Measurements from ENCODE around the gene PCMT1.
"Not testable (repeated sequence)": the region's sequence is repeated elsewhere in the genome, so short reads cannot be mapped to it uniquely, and the experiment has no call there.

PCMT1 gene

DNA sequence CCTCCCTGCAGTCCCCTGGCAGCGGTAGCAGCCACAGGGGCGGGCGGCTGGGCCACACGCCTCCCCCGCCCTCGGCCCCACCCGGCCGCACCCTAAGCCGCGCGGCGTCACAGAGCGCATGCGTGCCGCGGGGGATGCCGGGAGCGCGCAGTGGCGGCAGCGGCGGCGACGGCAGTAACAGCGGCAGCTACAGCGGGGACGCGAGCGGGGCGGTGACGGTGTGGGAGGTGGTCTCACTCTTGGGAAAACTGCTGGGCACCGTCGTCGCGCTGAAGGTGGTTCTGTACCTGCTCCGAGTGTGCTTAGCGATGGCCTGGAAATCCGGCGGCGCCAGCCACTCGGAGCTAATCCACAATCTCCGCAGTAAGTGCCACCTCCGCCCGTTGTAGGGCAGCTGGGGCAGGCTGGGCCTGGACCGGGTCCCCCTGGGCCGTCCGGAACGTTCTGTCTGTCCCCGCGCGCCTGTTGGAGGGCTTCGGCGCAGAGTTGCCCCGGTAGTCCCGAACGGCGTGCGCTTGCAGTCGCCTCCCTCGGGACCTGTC, at the start of gene PCMT1:
Gene PCMT1, plus strand, starts transcription at position 148 of the 542 bp plus-strand sequence. Its CDS starts 161 bp downstream, at position 309.
- DNase-seq: peak; percentile 97

DNA sequence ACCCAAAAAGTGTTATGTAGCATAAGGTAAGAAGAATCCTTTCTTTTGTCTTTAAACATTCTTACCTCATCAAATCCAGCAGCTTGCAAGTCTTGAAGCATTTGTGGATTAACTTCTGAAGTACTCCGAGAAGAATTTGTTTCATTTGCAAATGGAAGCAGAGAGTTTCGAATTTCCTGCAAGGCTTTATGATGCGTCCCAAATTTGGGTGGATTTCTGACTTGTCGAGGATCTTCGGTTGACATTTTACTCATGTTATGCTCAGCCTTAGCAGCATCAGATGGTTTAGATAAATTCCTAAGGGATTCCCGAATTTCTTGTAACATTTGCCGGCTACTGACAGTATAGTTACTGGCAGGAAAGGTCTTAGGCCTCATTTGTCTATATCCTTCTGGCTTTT, 47.8 kb upstream of the PCMT1 start:
- no peak for DNase-seq

DNA sequence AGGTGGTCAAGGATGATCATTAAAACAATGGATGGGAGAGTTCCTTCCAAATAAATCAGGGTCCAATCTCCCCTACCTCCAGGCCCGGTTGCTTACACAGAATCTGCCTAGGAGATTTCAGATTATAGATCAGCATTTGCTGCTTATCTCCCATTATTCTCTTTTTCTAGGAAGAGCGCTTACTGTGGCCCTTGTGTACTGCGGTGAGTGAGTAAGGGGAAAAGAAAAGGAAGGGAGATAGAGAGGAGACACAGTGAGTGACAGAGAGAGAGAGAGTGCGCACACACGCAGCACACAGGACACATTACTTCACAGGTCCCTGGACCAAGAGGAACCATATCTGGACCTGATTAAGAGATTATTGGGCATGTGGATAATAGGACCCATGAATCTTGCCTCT, 37.8 kb upstream of the PCMT1 start:
- no peak for DNase-seq

- no peak for DNase-seq
Observed at GRCh38 chr6:149714442-149714841, 35.1 kb upstream of the PCMT1 start.

DNA sequence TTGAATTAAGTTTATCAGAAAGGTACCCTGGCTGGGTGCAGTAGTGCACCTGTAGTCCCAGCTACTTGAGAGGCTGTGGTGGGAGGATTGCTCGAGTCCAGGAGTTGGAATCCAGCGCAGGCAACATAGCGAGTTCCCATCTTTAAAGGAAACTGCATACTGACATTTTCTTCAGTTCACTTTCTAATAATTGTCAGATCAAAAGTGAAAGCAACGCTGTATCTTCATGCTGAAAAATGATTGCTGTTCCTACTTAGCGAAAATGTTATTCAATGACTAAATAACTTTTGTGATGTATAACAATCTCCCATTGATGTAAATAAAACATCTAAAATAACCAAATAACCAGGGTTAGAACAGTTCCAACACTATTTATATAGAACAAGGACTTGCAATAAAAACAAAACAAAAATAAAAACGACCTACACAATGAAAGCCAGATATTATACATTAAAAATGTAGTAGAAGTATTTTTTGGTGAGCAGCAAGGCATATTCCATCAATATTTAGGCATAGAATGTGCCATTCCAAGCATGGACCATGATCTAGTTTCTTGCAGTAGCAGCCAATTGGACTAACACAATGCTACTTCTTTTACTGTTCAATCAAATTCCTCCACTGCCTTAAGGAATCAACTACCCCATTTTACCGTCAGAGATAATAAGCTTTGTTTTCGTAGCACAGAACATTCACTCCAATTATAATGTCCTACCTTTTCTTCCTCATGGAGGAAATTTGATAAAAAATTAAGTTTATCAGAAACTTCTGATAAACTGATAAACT, 33.2 kb upstream of the PCMT1 start:
- DNase-seq: no peak

GRCh38 chr6:149717255-149717587, 32.3 kb upstream of the PCMT1 start:
- DNase-seq: no peak

- DNase-seq: peak; percentile 98
Observed at GRCh38 chr6:149717588-149718458, 31.7 kb upstream of the PCMT1 start, which contains the start of gene LATS1. Gene LATS1 (minus strand): TSS chr6:149718101. CDS start chr6:149702126, 15,975 bp downstream.

DNA sequence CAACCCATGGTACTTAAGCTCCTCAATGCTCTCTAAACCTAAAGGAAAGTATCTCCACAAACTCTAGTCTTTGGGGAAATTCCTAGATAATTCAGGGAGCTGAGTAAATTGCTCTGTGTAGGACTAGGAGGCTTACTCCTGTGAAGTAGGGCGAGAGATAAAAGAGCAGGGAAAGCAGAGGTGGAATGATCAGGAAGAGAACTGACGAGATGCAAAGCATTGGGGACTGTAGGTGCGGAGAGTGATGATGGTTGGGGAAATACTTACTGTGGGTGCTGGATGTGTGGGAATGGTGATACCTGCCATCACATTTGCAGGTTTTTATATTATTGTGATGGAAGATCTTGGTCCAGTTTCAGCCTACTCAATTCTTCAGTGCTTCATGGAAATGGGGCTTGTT, 30.0 kb upstream of the PCMT1 start:
- no peak for DNase-seq

GRCh38 chr6:149723262-149723661, 26.3 kb upstream of the PCMT1 start:
- no peak for DNase-seq

DNA sequence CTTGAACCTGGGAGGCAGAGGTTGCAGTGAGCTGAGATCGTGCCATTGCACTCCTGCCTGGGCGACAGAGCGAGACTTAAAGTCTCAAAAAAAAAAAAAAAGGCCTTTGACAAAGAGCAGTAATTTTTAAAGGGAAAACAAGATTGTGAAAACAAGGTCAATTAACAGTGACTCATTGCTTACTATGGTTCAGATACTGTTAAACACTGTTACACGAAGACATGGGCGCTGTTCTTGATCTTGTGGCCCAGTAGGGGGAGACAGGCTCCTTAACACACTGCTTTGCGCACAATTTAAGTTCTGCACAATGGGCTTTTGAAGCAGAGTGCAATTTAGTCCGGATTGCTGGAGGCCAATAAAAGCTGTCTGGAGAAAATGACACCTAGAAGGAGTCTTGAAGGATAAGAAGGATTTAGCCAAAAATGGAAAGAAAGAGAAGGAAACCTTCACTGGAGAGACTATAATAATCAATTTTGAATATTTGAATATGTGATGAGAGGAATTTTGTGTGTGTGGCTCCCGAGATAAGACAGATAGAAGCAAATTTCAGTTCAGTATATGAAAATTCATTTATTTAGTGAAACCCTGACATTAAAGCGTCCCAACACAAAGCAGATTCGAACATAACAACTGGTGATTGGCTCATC, 25.6 kb upstream of the PCMT1 start:
- peak; percentile 75 for DNase-seq

- DNase-seq: no peak
Observed at GRCh38 chr6:149725785-149726184, 23.8 kb upstream of the PCMT1 start.

DNA sequence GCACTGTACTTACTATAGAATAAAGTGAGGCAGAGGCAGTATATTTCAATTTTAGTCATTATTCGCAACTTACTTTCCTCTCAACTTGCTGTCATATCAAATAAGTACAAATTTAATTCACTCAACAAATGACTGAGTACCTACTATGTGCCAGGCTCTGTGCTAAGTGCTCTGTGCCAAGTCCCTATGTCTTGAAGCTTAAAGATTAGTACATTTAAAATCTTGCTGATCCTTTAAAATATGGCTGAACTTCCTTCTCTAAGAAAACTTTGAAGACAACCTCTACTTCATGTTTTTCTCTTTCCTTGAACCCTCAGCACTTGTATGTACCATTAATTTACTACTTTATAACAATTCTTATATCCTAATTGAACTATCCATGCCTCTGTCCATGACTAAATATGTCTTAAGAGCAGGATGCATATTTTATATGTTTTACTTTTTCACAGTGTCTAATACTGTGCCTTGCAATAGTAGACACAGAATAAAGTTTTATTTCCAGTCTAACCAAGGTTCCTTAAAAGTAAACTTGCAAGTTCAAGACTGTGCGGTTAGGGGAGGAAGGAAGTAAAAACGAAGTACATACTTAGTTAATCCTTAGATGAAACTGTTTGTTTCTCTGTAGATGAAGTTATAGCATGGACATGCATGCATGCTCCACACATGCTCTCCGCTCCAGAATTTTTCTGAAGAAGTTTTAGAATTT, 21.6 kb upstream of the PCMT1 start:
- DNase-seq: no peak

DNA sequence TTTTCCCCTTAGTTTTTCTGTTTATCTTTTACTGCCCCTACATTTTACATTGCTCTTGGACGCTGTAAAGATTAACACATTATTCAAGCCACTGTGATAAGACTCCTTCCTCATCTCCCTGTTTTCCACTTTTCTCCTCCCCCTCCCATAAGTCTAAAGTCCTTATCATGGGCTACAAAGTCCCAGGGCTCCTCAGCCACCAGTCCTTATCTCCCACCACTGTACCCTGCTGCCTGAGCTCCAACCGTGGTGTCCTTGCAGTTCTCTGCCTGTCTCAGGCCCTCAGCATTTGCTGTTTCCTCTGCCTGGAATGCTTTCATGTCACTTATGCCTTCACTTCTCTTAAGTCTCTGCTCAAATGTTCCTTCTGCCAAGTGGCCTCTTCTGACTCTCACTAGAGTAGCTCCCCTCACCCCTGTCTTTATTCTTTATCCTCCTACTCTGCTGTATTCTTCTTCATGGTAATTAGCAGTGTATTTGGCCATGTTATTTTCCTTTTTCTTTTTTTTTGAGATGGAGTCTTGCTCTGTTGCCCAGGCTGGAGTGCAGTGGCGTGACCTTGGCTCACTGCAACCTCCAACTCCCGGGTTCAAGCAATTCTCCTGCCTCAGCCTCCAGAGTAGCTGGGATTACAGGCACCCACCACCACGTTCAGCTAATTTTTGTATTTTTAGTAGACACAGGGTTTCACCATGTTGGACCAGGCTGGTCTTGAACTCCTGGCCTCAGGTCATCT, 20.9 kb upstream of the PCMT1 start:
- no peak for DNase-seq

- DNase-seq: no peak
Observed at GRCh38 chr6:149729824-149730223, 19.7 kb upstream of the PCMT1 start.

DNA sequence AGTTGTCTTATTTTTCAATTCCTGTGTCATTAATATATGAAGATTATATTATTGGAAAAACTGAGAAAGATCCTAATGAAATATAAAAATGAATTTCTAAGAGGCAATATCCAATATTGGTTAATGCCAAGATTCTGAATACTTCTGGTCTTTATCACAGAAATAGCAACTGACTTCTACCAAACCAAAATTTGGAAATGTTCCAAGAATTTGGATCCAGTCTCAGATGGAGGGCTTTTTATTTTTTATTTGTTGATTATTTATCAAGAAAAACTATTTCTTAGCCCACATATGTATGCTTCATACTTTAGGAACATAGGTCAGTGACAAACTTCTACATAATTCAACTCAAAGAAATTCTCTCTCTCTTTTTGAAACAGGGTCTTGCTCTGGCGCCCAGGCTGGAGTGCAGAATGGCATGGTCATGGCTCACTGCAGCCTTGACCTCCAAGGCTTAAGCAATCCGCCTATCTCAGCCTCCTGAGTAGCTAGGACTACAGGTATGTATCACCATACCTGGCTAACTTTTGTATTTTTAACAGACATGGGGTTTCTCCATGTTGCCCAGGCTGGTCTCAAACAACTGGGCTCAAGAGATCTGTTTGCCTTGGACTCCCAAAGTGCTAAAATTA, 16.3 kb upstream of the PCMT1 start:
- no peak for DNase-seq

- no peak for DNase-seq
Observed at GRCh38 chr6:149734915-149735314, 14.6 kb upstream of the PCMT1 start.

DNA sequence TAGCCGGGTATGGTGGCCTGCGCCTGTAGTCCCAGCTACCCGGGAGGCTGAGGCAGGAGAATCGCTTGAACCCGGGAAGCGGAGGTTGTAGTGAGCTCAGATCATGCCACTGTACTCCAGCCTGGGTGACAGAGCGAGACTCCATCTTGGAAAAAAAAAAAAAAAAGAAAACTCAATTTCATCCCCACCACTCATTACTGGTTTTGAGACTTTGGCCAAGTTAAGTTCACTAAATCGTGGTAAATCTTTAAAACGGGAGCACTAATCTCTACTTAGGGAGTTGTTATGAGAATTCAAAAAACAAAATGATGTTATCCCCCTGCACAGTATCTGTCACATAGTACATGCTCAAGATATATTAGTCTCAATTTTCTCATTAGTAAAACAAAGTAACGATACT, 4.3 kb upstream of the PCMT1 start:
- DNase-seq: not testable (repeated sequence)

GRCh38 chr6:149746147-149746946, 3.2 kb upstream of the PCMT1 start, which contains the start of gene NUP43:
Gene NUP43 (minus strand): TSS chr6:149746529. CDS start chr6:149746495, 34 bp downstream.
- DNase-seq: peak; percentile 96

GRCh38 chr6:149749082-149749593, 403 bp upstream of the PCMT1 start:
- DNase-seq: not testable (repeated sequence)

DNA sequence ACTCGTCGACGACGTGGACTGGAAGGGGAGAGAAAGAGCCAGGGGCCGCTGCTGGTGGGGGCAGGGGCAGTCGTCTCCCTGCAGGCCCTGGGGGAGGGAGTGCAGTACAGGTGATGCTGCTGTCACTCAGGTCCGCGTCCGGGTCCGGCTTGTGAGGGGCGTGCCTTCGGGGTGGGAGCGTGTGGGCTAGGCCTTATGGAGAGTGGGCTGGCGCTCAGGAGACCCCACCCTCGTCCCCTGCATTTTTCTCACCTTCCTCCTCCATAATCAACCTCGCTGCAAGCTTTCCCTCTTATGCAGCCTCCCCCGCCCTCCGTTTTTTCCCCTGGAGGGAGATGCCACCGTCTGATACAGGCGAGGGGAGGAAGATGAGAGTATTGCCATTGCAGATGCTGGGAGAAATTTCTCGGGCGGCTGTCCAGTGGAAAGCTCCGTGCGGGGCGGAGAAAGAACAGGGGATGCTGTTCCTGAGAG, 632 bp downstream of the PCMT1 start:
- peak; percentile 83 for DNase-seq
